SJCRH30 (cell line): ENCODE measurements around the gene U2AF1. TPM values are rescaled to one million over a fixed set of nuclear protein-coding genes. Genes with fewer than 3 reads are reported as not detected.
"Not testable (repeated sequence)": the region's sequence is repeated elsewhere in the genome, so short reads cannot be mapped to it uniquely, and the experiment has no call there.

Experiments
- DNase-seq, 2 experiments: peaks; one replicate each; pipeline ENCODE4 v3.0.0-alpha.2; 2015 to 2020
- H3K27ac ChIP-seq: fragments of 250-450 bp; sonication (Bioruptor Pico); 2 replicates; pipeline ENCODE4 v1.5.1; 2020; ENCODE audit warnings: mild to moderate bottlenecking, moderate library complexity
- H3K27me3 ChIP-seq: fragments of 250-450 bp; sonication (Bioruptor Pico); 2 replicates; pipeline ENCODE4 v1.5.1; 2020; ENCODE audit warnings: mild to moderate bottlenecking, moderate library complexity
- H3K36me3 ChIP-seq: fragments of 250-450 bp; sonication (Bioruptor Pico); 2 replicates; pipeline ENCODE4 v1.5.1; 2020; ENCODE audit warnings: mild to moderate bottlenecking, moderate library complexity
- H3K4me1 ChIP-seq: fragments of 250-450 bp; sonication (Bioruptor Pico); 2 replicates; pipeline ENCODE4 v1.5.1; 2020; ENCODE audit warnings: mild to moderate bottlenecking, moderate library complexity
- H3K4me3 ChIP-seq: fragments of 250-450 bp; sonication (Bioruptor Pico); 2 replicates; pipeline ENCODE4 v1.5.1; 2020; ENCODE audit warnings: mild to moderate bottlenecking, moderate library complexity
- H3K9me3 ChIP-seq: fragments of 250-450 bp; sonication (Bioruptor Pico); replicated peaks from 2 replicates; pipeline ENCODE4 v1.5.1; 2020; ENCODE audit warnings: mild to moderate bottlenecking, moderate library complexity
- total RNA-seq: library from RNA; depleted of rRNA; stranded (reverse); fragments of >200 nt; shearing (Covaris generic); gene quantifications from 2 replicates; pipeline ENCODE4 v1.2.3, GENCODE V29; 2014

U2AF1 gene
- total RNA-seq, 1 experiment from 2014 or later: 84.7 TPM

DNA sequence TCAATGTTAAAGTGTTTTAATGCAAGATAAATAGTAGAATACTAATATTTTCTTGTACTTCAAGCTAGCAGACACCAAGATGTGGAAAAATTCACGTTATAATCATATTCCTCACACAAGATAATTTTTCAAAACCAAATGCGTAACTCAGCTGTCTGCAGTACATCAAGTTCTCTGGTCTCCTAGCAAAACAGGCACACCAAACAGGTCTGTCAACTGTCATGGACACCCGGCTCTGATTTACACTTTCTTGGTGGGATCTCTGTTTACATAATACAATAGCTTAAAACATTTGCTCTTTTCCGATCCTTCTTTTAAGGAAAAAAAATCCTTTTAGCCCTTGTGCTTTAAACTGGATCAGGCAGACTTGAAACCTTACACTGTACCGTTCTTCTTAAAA, 5.7 kb downstream of the U2AF1 start:
- DNase-seq, H3K27ac ChIP-seq, H3K9me3 ChIP-seq, H3K4me1 ChIP-seq, H3K36me3 ChIP-seq, H3K4me3 ChIP-seq, H3K27me3 ChIP-seq: not testable (repeated sequence)

GRCh38 chr21:43101000-43101399, 6.4 kb downstream of the U2AF1 start:
- H3K9me3 ChIP-seq, H3K4me1 ChIP-seq, H3K27me3 ChIP-seq, H3K4me3 ChIP-seq, H3K27ac ChIP-seq, DNase-seq, H3K36me3 ChIP-seq: not testable (repeated sequence)

- not testable (repeated sequence) for H3K4me1 ChIP-seq, DNase-seq, H3K9me3 ChIP-seq, H3K36me3 ChIP-seq, H3K4me3 ChIP-seq, H3K27ac ChIP-seq, H3K27me3 ChIP-seq
Observed at GRCh38 chr21:43091979-43092614, 15.3 kb downstream of the U2AF1 start.

DNA sequence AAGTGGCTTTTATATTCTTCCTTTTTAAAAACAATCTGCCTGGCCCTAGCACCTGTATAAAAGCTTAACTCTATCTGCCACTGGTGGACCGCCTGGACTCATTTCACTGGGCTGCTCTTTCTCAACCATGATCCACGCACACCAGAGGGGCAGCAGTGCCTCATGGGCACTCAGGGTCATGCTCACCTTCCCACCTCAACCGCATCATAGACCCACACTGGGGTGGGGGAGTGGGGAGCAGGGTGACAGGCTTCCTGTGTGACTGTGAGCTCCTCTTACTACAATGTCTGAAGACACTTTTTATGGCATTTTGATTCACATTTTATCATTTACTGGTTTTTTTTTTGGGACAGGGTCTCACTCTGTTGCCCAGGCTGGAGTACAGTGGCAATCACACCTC, 16.4 kb downstream of the U2AF1 start:
- not testable (repeated sequence) for H3K27me3 ChIP-seq

GRCh38 chr21:43089463-43089862, 17.9 kb downstream of the U2AF1 start:
- not testable (repeated sequence) for H3K27ac ChIP-seq, H3K27me3 ChIP-seq, H3K36me3 ChIP-seq, DNase-seq, H3K4me3 ChIP-seq, H3K4me1 ChIP-seq, H3K9me3 ChIP-seq

More for the DNA sequence above, 16.4 kb downstream of the U2AF1 start:
- DNase-seq, H3K4me1 ChIP-seq, H3K27ac ChIP-seq, H3K4me3 ChIP-seq, H3K9me3 ChIP-seq, H3K36me3 ChIP-seq: not testable (repeated sequence)

DNA sequence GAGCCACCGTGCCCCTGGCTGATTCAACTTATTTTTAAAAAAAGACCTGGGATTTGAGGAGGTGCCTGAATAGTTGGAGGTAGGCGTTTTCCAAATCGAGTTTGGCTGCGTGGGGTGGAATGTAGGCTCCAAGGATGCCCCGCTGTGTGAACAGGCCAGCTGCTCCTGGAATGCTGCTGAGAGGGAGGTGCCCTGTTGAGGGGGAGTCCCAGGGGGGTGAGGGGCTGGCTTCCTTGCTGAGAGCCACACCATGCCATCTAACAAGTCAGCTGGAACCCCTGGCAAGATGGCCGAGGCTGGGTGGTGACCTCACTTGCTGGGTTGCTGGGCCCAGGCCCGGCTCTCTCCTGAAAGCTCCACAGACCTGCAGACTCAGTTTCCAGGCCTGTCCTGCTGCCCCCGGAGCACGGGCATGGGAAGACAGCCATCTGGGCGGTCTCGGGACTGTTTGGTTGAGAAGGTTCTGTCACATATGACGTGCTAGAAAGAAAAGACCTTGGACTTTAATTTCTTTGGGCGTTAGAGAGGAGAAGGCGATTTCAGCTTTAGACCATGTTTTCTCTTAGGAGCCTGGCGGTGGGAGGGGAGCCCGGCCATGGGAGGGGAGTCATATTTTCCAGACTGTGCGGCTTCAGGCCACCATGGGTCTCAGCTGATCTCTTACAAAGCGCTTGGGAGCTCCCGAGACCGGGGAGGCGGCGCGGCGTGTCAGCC, 24.6 kb downstream of the U2AF1 start:
- H3K9me3 ChIP-seq, H3K36me3 ChIP-seq, H3K4me3 ChIP-seq, H3K27ac ChIP-seq, DNase-seq, H3K27me3 ChIP-seq, H3K4me1 ChIP-seq: not testable (repeated sequence)

GRCh38 chr21:43076643-43077042, 30.7 kb downstream of the U2AF1 start:
- H3K36me3 ChIP-seq, H3K27me3 ChIP-seq, H3K9me3 ChIP-seq, H3K4me1 ChIP-seq, DNase-seq, H3K4me3 ChIP-seq, H3K27ac ChIP-seq: not testable (repeated sequence)

- DNase-seq, H3K4me1 ChIP-seq, H3K4me3 ChIP-seq, H3K27ac ChIP-seq, H3K27me3 ChIP-seq, H3K9me3 ChIP-seq, H3K36me3 ChIP-seq: not testable (repeated sequence)
Observed at GRCh38 chr21:43076023-43076637, 31.2 kb downstream of the U2AF1 start.

- H3K4me3 ChIP-seq, H3K36me3 ChIP-seq, H3K9me3 ChIP-seq, H3K27me3 ChIP-seq, DNase-seq, H3K27ac ChIP-seq, H3K4me1 ChIP-seq: not testable (repeated sequence)
Observed at GRCh38 chr21:43075170-43076022, 32.0 kb downstream of the U2AF1 start, which contains the start of gene CBS. TSS of gene CBS (minus strand) at chr21:43075835. CDS start at chr21:43072193, 3,642 bp downstream.

GRCh38 chr21:43074401-43075169, 32.8 kb downstream of the U2AF1 start:
- H3K4me3 ChIP-seq, H3K4me1 ChIP-seq, H3K36me3 ChIP-seq, DNase-seq, H3K9me3 ChIP-seq, H3K27ac ChIP-seq, H3K27me3 ChIP-seq: not testable (repeated sequence)

- not testable (repeated sequence) for H3K4me1 ChIP-seq, H3K27ac ChIP-seq, H3K36me3 ChIP-seq, H3K4me3 ChIP-seq, DNase-seq, H3K9me3 ChIP-seq, H3K27me3 ChIP-seq
Observed at GRCh38 chr21:43072742-43073141, 34.6 kb downstream of the U2AF1 start.

DNA sequence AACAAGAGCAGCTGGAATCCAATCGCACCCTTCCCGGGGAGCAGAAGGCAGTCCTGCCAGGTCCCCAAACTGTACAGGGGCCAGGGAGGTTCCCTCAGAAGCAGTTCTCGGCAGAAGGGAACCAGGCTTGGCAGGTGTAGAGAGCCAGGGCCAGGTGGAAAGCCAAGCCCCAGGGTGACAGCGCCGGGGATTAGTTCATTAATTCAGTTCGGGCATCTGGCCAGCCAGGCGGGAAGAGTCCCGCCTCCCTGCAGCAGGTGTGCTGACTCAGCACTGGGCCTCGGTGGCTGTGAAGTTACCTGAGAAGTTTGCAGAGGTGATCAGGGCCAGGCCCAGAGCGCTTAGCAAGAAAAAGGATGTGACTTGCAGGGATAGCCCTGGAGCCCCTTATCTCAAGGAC, 37.7 kb downstream of the U2AF1 start:
- not testable (repeated sequence) for DNase-seq, H3K27ac ChIP-seq, H3K4me3 ChIP-seq, H3K36me3 ChIP-seq, H3K27me3 ChIP-seq, H3K9me3 ChIP-seq, H3K4me1 ChIP-seq

- not testable (repeated sequence) for H3K4me3 ChIP-seq, H3K9me3 ChIP-seq, H3K4me1 ChIP-seq, H3K27ac ChIP-seq, DNase-seq, H3K36me3 ChIP-seq, H3K27me3 ChIP-seq
Observed at GRCh38 chr21:43068065-43068464, 39.3 kb downstream of the U2AF1 start.

GRCh38 chr21:43066690-43067089, 40.7 kb downstream of the U2AF1 start:
- not testable (repeated sequence) for H3K4me3 ChIP-seq, H3K4me1 ChIP-seq, H3K9me3 ChIP-seq, H3K27ac ChIP-seq, DNase-seq, H3K27me3 ChIP-seq, H3K36me3 ChIP-seq
